ENCODE data around the gene P3H2. TPM values are rescaled to one million over a fixed set of nuclear protein-coding genes. Genes with fewer than 3 reads are reported as not detected.

P3H2 gene
- total RNA-seq, 2 donors from 2014 or later: not detected

GRCh38 chr3:190119461-190120268 is 1.0 kb downstream of the P3H2 start:
- Mint-ChIP-seq H3K4me1 (peaks cover 5% of the 10 kb centered on the region), H3K4me3 (peak overlapping the region; percentile 76), H3K27ac (no peak overlapping the region), H3K27me3 (peaks cover 80% of the 10 kb centered on the region), H3K36me3 (ENCODE audit: low read depth) (peaks cover 5% of the 10 kb centered on the region)
- no peaks in the 10 kb centered on the region for H3K9me3 ChIP-seq (ENCODE audit: control insufficient read depth, low read length, poor library complexity, severe bottlenecking)
- DNase-seq (no peak), ATAC-seq (no peak)

GRCh38 chr3:190118438-190118837 is 2.3 kb downstream of the P3H2 start:
- no peak for ATAC-seq
- H3K4me1 Mint-ChIP-seq: peaks cover 5% of the 10 kb centered on the region
- H3K27me3 Mint-ChIP-seq: peaks cover 71% of the 10 kb centered on the region

GRCh38 chr3:190117981-190118380 is 2.7 kb downstream of the P3H2 start:
- peaks cover 5% of the 10 kb centered on the region for H3K4me1 Mint-ChIP-seq
- H3K36me3 Mint-ChIP-seq (ENCODE audit: low read depth): peaks cover 5% of the 10 kb centered on the region
- DNase-seq (no peak), ATAC-seq (no peak)
- H3K27me3 Mint-ChIP-seq: peaks cover 69% of the 10 kb centered on the region
- no peak overlapping the region for H3K27ac Mint-ChIP-seq
- no peaks in the 10 kb centered on the region for H3K9me3 ChIP-seq (ENCODE audit: control insufficient read depth, low read length, poor library complexity, severe bottlenecking)
- no peak overlapping the region for H3K4me3 Mint-ChIP-seq

More at GRCh38 chr3:190118438-190118837, 2.3 kb downstream of the P3H2 start:
- H3K4me3 Mint-ChIP-seq: no peak overlapping the region
- no peaks in the 10 kb centered on the region for H3K9me3 ChIP-seq (ENCODE audit: control insufficient read depth, low read length, poor library complexity, severe bottlenecking)
- DNase-seq: no peak
- no peak overlapping the region for H3K27ac Mint-ChIP-seq
- peaks cover 5% of the 10 kb centered on the region for H3K36me3 Mint-ChIP-seq (ENCODE audit: low read depth)

- Mint-ChIP-seq H3K4me1 (peaks cover 5% of the 10 kb centered on the region), H3K36me3 (ENCODE audit: low read depth) (peaks cover 5% of the 10 kb centered on the region), H3K4me3 (no peak overlapping the region), H3K27me3 (peaks cover 66% of the 10 kb centered on the region), H3K27ac (no peak overlapping the region)
- ATAC-seq: no peak
- no peak for DNase-seq
- no peaks in the 10 kb centered on the region for H3K9me3 ChIP-seq (ENCODE audit: control insufficient read depth, low read length, poor library complexity, severe bottlenecking)
Observed at GRCh38 chr3:190116551-190117067, 4.1 kb downstream of the P3H2 start.

- Mint-ChIP-seq H3K27me3 (peaks cover 33% of the 10 kb centered on the region), H3K4me3 (no peak overlapping the region), H3K4me1 (no peaks in the 10 kb centered on the region), H3K36me3 (ENCODE audit: low read depth) (no peaks in the 10 kb centered on the region), H3K27ac (no peak overlapping the region)
- H3K9me3 ChIP-seq (ENCODE audit: control insufficient read depth, low read length, poor library complexity, severe bottlenecking): no peaks in the 10 kb centered on the region
- no peak for ATAC-seq
- DNase-seq: no peak
Observed at GRCh38 chr3:190110826-190111225, 9.9 kb downstream of the P3H2 start.

DNA sequence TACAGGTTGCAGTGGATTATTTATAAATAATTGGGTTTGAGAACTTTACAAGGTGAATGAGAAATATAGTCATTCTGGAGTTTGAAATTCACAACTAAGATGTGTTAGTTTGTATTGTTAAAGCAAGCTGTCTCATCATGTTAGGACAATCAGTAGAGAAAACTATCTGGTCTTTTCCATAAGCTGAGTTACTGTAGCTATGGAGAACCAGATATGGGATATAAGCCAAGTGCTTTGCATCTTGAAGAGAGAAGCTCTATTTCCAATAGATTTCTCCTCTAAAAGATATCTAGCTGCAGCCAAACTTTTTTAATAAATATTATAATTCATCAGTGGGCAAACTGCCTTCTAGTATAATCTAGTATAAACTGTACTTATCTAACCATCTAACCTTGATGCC is 11.3 kb downstream of the P3H2 start:
- Mint-ChIP-seq H3K36me3 (ENCODE audit: low read depth) (no peaks in the 10 kb centered on the region), H3K27ac (no peak overlapping the region), H3K27me3 (peaks cover 36% of the 10 kb centered on the region), H3K4me3 (no peak overlapping the region), H3K4me1 (no peaks in the 10 kb centered on the region)
- no peak for DNase-seq
- H3K9me3 ChIP-seq (ENCODE audit: control insufficient read depth, low read length, poor library complexity, severe bottlenecking): no peaks in the 10 kb centered on the region
- ATAC-seq: no peak

- DNase-seq: no peak
- H3K4me1 Mint-ChIP-seq: no peaks in the 10 kb centered on the region
- ATAC-seq: no peak
- H3K9me3 ChIP-seq (ENCODE audit: control insufficient read depth, low read length, poor library complexity, severe bottlenecking): no peaks in the 10 kb centered on the region
- H3K27me3 Mint-ChIP-seq: peaks cover 39% of the 10 kb centered on the region
- no peak overlapping the region for H3K27ac Mint-ChIP-seq
- no peak overlapping the region for H3K4me3 Mint-ChIP-seq
- H3K36me3 Mint-ChIP-seq (ENCODE audit: low read depth): no peaks in the 10 kb centered on the region
Observed at GRCh38 chr3:190108804-190109203, 11.9 kb downstream of the P3H2 start.

DNA sequence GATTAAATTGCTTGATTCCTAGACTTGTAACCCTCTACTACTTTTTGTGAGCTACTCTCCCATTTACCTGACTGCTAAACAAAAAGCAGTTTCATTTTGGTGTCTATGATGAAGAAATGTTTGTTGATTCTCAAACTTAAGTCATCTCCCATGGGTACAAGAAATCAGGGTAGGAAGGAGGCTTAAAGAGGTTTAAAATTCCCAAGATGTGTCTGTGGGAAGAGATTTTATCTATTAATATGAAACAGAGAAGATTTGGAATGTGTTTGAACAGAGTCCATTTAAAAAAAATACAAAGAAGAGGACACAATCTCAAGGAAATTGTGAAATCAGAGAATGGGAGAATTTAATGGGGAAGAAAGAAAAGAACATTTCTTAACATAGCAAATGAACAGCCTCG is 14.8 kb downstream of the P3H2 start:
- H3K36me3 Mint-ChIP-seq (ENCODE audit: low read depth): no peaks in the 10 kb centered on the region
- peaks cover 40% of the 10 kb centered on the region for H3K27me3 Mint-ChIP-seq

DNA sequence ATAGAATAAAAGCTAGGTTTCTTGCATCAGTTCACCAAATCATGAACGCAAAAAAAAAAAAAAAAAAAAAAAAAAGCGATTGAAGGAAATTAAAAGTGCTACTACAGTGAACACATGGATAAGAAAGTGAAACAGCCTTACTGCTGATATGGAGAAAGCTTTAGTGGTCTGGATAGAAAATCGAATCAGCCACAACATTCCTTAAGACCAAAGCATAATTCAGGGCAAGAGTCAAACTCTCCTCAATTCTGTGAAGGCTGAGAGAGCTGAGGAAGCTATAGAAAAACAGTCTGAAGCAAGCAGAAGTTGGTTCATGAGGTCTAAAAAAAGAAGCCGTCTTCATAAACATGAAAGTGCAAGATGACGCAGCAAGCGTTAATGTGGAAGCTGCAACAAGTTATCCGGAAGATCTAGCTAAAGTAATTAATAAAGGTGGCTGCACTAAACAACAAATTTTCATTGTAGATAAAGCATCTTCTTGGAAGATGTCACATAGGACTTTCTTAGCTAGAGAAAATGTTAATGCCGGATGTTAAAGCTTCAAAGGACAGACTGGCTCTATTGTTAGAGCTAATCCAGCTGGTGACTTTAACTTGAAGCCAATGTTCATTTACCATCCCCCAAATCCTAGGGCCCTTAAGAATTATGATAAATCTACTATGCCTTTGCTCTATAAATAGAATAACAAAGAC is 19.2 kb downstream of the P3H2 start:
- H3K9me3 ChIP-seq (ENCODE audit: control insufficient read depth, low read length, poor library complexity, severe bottlenecking): no peaks in the 10 kb centered on the region
- Mint-ChIP-seq H3K27me3 (peaks cover 33% of the 10 kb centered on the region), H3K4me3 (peak overlapping the region; percentile 55), H3K36me3 (ENCODE audit: low read depth) (no peaks in the 10 kb centered on the region), H3K27ac (no peak overlapping the region), H3K4me1 (peaks cover 2% of the 10 kb centered on the region)
- no peak for DNase-seq
- no peak for ATAC-seq

More for the DNA sequence above, 14.8 kb downstream of the P3H2 start:
- Mint-ChIP-seq H3K4me1 (peaks cover 2% of the 10 kb centered on the region), H3K4me3 (no peak overlapping the region), H3K27ac (no peak overlapping the region)
- H3K9me3 ChIP-seq (ENCODE audit: control insufficient read depth, low read length, poor library complexity, severe bottlenecking): no peaks in the 10 kb centered on the region
- no peak for ATAC-seq
- no peak for DNase-seq

GRCh38 chr3:190099099-190099498 is 21.6 kb downstream of the P3H2 start:
- no peak for ATAC-seq

GRCh38 chr3:190097617-190098016 is 23.1 kb downstream of the P3H2 start:
- H3K36me3 Mint-ChIP-seq (ENCODE audit: low read depth): no peaks in the 10 kb centered on the region
- H3K9me3 ChIP-seq (ENCODE audit: control insufficient read depth, low read length, poor library complexity, severe bottlenecking): no peaks in the 10 kb centered on the region
- no peak for DNase-seq
- H3K27ac Mint-ChIP-seq: no peak overlapping the region
- no peak for ATAC-seq
- peaks cover 17% of the 10 kb centered on the region for H3K27me3 Mint-ChIP-seq
- peaks cover 2% of the 10 kb centered on the region for H3K4me1 Mint-ChIP-seq
- no peak overlapping the region for H3K4me3 Mint-ChIP-seq

More at GRCh38 chr3:190099099-190099498, 21.6 kb downstream of the P3H2 start:
- Mint-ChIP-seq H3K36me3 (ENCODE audit: low read depth) (no peaks in the 10 kb centered on the region), H3K27me3 (peaks cover 21% of the 10 kb centered on the region), H3K27ac (no peak overlapping the region), H3K4me1 (peaks cover 2% of the 10 kb centered on the region), H3K4me3 (no peak overlapping the region)
- no peaks in the 10 kb centered on the region for H3K9me3 ChIP-seq (ENCODE audit: control insufficient read depth, low read length, poor library complexity, severe bottlenecking)
- DNase-seq: no peak

DNA sequence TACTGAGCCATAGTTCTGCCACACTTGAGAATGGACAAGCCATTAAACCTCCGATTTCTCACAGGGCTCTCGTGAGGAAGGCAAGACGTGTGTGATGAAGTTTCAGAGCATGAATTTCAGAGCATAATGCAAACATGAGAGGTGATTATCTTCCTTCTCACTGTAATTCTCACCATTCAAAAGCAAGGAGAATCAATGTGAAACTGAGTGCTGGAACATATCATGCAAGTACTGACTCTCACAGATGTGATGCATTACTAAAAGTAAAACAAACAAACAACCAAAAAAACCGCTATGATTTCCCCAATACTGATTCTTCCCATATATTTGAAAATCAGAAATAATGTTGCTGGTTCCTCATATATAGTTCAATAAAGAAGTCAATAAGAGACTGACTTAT is 23.7 kb downstream of the P3H2 start:
- H3K36me3 Mint-ChIP-seq (ENCODE audit: low read depth): no peaks in the 10 kb centered on the region
- no peak for DNase-seq
- no peak overlapping the region for H3K4me3 Mint-ChIP-seq
- ATAC-seq: no peak
- H3K9me3 ChIP-seq (ENCODE audit: control insufficient read depth, low read length, poor library complexity, severe bottlenecking): no peaks in the 10 kb centered on the region
- H3K27ac Mint-ChIP-seq: no peak overlapping the region
- peaks cover 12% of the 10 kb centered on the region for H3K27me3 Mint-ChIP-seq
- peaks cover 2% of the 10 kb centered on the region for H3K4me1 Mint-ChIP-seq

DNA sequence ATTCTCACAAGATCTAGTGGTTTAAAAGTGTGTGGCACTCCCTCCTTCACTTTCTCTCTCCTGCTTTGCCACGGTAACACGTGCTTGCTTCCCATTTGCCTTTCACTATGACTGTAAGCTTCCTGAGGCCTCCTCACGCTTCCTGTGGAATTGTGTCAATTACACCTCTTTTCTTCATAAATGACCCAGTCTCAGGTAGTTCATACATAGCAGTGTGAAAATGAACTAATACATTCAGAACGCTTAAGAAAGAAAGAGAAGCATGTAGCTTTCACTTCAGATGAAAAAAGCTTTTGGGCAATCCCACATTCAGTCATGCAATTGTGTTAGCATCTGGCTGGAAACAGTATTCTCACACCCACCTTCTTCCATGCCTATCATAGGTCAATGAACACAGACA is 24.4 kb downstream of the P3H2 start:
- peaks cover under 1% of the 10 kb centered on the region for H3K4me1 Mint-ChIP-seq
- DNase-seq (no peak), ATAC-seq (no peak)
- H3K27me3 Mint-ChIP-seq: peaks cover 7% of the 10 kb centered on the region
- H3K27ac Mint-ChIP-seq: no peak overlapping the region
- no peaks in the 10 kb centered on the region for H3K9me3 ChIP-seq (ENCODE audit: control insufficient read depth, low read length, poor library complexity, severe bottlenecking)
- H3K4me3 Mint-ChIP-seq: no peak overlapping the region
- H3K36me3 Mint-ChIP-seq (ENCODE audit: low read depth): no peaks in the 10 kb centered on the region
